Measurements from ENCODE around the gene RSBN1L. TPM values are rescaled to one million over a fixed set of nuclear protein-coding genes. Genes with fewer than 3 reads are reported as not detected.

The RSBN1L gene
- polyA plus RNA-seq, 3 donors, result 1.3 to 10.0 (median 2.2) TPM

DNA sequence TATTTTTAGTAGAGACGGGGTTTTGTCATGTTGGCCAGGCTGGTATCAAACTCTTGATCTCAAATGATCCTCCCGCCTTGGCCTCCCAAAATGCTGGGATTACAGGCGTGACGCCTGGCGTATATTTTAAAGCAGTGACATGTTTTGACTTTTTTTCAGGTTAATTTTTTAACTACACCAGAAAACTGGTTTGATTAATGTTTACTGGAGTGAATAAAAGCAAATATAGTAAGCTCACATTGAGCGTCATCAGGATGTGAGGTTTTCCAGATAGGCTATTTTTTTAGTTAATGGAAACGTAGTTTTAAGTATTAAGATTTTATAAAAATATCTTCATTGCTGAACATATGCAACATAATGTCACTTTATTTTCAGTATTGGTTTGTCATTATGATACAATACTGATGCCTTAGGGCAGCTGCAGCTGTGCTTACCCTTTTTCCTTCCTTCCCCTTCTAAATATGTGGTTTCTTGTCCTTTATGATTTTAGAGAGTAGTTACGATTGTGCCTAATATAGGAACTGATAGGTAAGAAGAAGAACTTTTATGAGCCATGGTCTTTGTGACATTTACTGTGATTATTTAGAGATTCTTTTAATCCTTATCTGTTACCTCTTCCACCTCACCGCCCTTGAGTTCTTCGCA is 64.7 kb downstream of the RSBN1L start:
- Mint-ChIP-seq H3K36me3 (peaks cover 9 to 10% of the 10 kb centered on the region in 2 donors), H3K27ac (peak overlapping the region in 3 of 7 donors; percentile 39 to 46 (median 44)), H3K4me3 (no peak overlapping the region), H3K27me3 (ENCODE audit: low read depth in 3 of 3) (no peaks in the 10 kb centered on the region), H3K4me1 (peaks cover 14% of the 10 kb centered on the region), H3K9me3 (no peaks in the 10 kb centered on the region)
- no peak overlapping the region for H3K4me3 ChIP-seq (replicated peaks in 1 of 3; ENCODE audit: low read depth in 2 of 3, low read length in 3 of 3)
- no peak for TF ChIP-seq CTCF (IDR thresholded peaks at IDR 0.05)
- intact Hi-C loops (cut with micrococcal nuclease), result no loop called here
- no peak for DNase-seq
- no peak overlapping the region for H3K27ac ChIP-seq (ENCODE audit: low read depth in 1 of 2, low read length in 2 of 2)
- H3K27me3 ChIP-seq (ENCODE audit: control insufficient read depth in 2 of 2, insufficient read depth in 2 of 2, low read length in 2 of 2), result no peaks in the 10 kb centered on the region
- no peaks in the 10 kb centered on the region for H3K9me3 ChIP-seq (replicated peaks in 1 of 2; ENCODE audit: control insufficient read depth in 1 of 2, insufficient read depth in 1 of 2, low read length in 2 of 2)
- H3K36me3 ChIP-seq (replicated peaks in 1 of 2; ENCODE audit: control insufficient read depth in 1 of 2, insufficient read depth in 2 of 2, low read length in 2 of 2), result peaks cover 0 to 32% of the 10 kb centered on the region in 2 donors
- WGBS (ENCODE audit: insufficient coverage), result 83% methylated on average over 1 of the region's 10 CpGs
- peaks cover 85% of the 10 kb centered on the region for H4K20me1 ChIP-seq (ENCODE audit: insufficient read depth, low read length)
- H3K79me2 ChIP-seq (ENCODE audit: insufficient read depth, low read length), result peaks cover 98% of the 10 kb centered on the region
- no peaks in the 10 kb centered on the region for H3K4me1 ChIP-seq (ENCODE audit: control insufficient read depth in 1 of 2, insufficient read depth in 2 of 2, low read length in 2 of 2)
- H3K4me2 ChIP-seq (replicated peaks; ENCODE audit: extremely low read depth, low read length, poor library complexity, severe bottlenecking), result no peak overlapping the region
- H2AFZ ChIP-seq (ENCODE audit: insufficient read depth, low read depth, low read length, poor library complexity, severe bottlenecking), result no peak overlapping the region
- H3K9ac ChIP-seq (ENCODE audit: insufficient read depth, low read length, poor library complexity, severe bottlenecking), result no peak overlapping the region

DNA sequence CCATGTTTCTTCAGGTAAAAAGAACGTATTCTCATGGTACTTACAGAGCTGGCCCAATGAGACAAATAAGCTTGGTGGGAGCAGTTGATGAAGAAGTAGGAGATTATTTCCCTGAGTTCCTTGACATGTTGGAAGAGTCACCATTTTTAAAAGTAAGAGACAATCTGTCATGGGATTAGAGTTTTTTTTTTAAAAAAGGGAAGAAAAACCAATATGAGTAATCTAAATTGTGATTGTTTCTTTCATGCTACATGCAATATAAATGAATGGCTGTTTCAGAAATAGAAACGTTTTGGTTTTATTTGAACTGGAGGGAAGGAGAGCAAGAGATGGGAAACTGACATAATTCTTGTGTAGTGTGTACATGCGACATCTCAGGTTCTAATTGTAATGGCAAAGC is 69.2 kb downstream of the RSBN1L start:
- H3K79me2 ChIP-seq (ENCODE audit: insufficient read depth, low read length), result peaks cover 67% of the 10 kb centered on the region
- no peak overlapping the region for H3K9ac ChIP-seq (ENCODE audit: insufficient read depth, low read length, poor library complexity, severe bottlenecking)
- intact Hi-C loops (cut with micrococcal nuclease), result no loop called here
- H3K36me3 ChIP-seq (replicated peaks in 1 of 2; ENCODE audit: control insufficient read depth in 1 of 2, insufficient read depth in 2 of 2, low read length in 2 of 2), result peaks cover 21 to 58% of the 10 kb centered on the region in 2 donors
- H3K27ac ChIP-seq (ENCODE audit: low read depth in 1 of 2, low read length in 2 of 2), result peak overlapping the region in 1 of 2 donors; percentile 36
- H3K4me3 Mint-ChIP-seq, result no peak overlapping the region
- H3K9me3 ChIP-seq (replicated peaks in 1 of 2; ENCODE audit: control insufficient read depth in 1 of 2, insufficient read depth in 1 of 2, low read length in 2 of 2), result no peaks in the 10 kb centered on the region
- H3K27me3 Mint-ChIP-seq (ENCODE audit: low read depth in 3 of 3), result peaks cover 0 to 2% (median 0%) of the 10 kb centered on the region in 3 donors
- peaks cover 10% of the 10 kb centered on the region for H3K4me1 Mint-ChIP-seq
- no peak overlapping the region for H2AFZ ChIP-seq (ENCODE audit: insufficient read depth, low read depth, low read length, poor library complexity, severe bottlenecking)
- H3K27me3 ChIP-seq (ENCODE audit: control insufficient read depth in 2 of 2, insufficient read depth in 2 of 2, low read length in 2 of 2), result no peaks in the 10 kb centered on the region
- H3K36me3 Mint-ChIP-seq, result peaks cover 30 to 49% of the 10 kb centered on the region in 2 donors
- H3K4me2 ChIP-seq (replicated peaks; ENCODE audit: extremely low read depth, low read length, poor library complexity, severe bottlenecking), result no peak overlapping the region
- no peaks in the 10 kb centered on the region for H3K4me1 ChIP-seq (ENCODE audit: control insufficient read depth in 1 of 2, insufficient read depth in 2 of 2, low read length in 2 of 2)
- no CpG with 5 or more reads among the region's 3 CpGs for WGBS (ENCODE audit: insufficient coverage)
- no peak for DNase-seq
- no peaks in the 10 kb centered on the region for H3K9me3 Mint-ChIP-seq
- peak overlapping the region in 5 of 7 donors; percentile 0 to 32 (median 3) for H3K27ac Mint-ChIP-seq
- H4K20me1 ChIP-seq (ENCODE audit: insufficient read depth, low read length), result peaks cover 57% of the 10 kb centered on the region
- TF ChIP-seq CTCF (IDR thresholded peaks at IDR 0.05), result no peak
- H3K4me3 ChIP-seq (replicated peaks in 1 of 3; ENCODE audit: low read depth in 2 of 3, low read length in 3 of 3), result no peak overlapping the region

Measured in CD14-positive monocyte (primary cell).